ENCODE measurements around the gene GGPS1.

- TF ChIP-seq, protein P1, sequence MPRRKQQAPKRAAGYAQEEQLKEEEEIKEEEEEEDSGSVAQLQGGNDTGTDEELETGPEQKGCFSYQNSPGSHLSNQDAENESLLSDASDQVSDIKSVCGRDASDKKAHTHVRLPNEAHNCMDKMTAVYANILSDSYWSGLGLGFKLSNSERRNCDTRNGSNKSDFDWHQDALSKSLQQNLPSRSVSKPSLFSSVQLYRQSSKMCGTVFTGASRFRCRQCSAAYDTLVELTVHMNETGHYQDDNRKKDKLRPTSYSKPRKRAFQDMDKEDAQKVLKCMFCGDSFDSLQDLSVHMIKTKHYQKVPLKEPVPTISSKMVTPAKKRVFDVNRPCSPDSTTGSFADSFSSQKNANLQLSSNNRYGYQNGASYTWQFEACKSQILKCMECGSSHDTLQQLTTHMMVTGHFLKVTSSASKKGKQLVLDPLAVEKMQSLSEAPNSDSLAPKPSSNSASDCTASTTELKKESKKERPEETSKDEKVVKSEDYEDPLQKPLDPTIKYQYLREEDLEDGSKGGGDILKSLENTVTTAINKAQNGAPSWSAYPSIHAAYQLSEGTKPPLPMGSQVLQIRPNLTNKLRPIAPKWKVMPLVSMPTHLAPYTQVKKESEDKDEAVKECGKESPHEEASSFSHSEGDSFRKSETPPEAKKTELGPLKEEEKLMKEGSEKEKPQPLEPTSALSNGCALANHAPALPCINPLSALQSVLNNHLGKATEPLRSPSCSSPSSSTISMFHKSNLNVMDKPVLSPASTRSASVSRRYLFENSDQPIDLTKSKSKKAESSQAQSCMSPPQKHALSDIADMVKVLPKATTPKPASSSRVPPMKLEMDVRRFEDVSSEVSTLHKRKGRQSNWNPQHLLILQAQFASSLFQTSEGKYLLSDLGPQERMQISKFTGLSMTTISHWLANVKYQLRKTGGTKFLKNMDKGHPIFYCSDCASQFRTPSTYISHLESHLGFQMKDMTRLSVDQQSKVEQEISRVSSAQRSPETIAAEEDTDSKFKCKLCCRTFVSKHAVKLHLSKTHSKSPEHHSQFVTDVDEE (CRISPR knock-in tag; IDR thresholded peaks at IDR 0.05) = no peak
- no peak for TF ChIP-seq ARNTL (CRISPR knock-in tag; IDR thresholded peaks at IDR 0.05; ENCODE audit: borderline replicate concordance, low read depth)
- TF ChIP-seq BACH2 (CRISPR knock-in tag; IDR thresholded peaks at IDR 0.05; ENCODE audit: borderline replicate concordance) = no peak
- no peak for TF ChIP-seq ZFP30 (CRISPR knock-in tag; IDR thresholded peaks at IDR 0.05)
- TF ChIP-seq ESRRG (CRISPR knock-in tag; IDR thresholded peaks at IDR 0.05) = no peak
- no peak for TF ChIP-seq PPARA (CRISPR knock-in tag; IDR thresholded peaks at IDR 0.05; ENCODE audit: borderline replicate concordance)
- no peak for TF ChIP-seq PATZ1 (CRISPR knock-in tag; IDR thresholded peaks at IDR 0.05; ENCODE audit: borderline replicate concordance)
- no peak for TF ChIP-seq ZNF70 (CRISPR knock-in tag; IDR thresholded peaks at IDR 0.05)
- no peak for TF ChIP-seq CSDC2 (CRISPR knock-in tag; IDR thresholded peaks at IDR 0.05)
- no peak for TF ChIP-seq RARB (CRISPR knock-in tag; IDR thresholded peaks at IDR 0.05)
- no peak for TF ChIP-seq TOX (CRISPR knock-in tag; IDR thresholded peaks at IDR 0.05; ENCODE audit: borderline replicate concordance)
- no peak for TF ChIP-seq POU6F1 (CRISPR knock-in tag; IDR thresholded peaks at IDR 0.05; ENCODE audit: borderline replicate concordance, low read depth)
- TF ChIP-seq, protein P2, sequence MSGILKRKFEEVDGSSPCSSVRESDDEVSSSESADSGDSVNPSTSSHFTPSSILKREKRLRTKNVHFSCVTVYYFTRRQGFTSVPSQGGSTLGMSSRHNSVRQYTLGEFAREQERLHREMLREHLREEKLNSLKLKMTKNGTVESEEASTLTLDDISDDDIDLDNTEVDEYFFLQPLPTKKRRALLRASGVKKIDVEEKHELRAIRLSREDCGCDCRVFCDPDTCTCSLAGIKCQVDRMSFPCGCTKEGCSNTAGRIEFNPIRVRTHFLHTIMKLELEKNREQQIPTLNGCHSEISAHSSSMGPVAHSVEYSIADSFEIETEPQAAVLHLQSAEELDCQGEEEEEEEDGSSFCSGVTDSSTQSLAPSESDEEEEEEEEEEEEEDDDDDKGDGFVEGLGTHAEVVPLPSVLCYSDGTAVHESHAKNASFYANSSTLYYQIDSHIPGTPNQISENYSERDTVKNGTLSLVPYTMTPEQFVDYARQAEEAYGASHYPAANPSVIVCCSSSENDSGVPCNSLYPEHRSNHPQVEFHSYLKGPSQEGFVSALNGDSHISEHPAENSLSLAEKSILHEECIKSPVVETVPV (CRISPR knock-in tag; IDR thresholded peaks at IDR 0.05) = no peak
- TF ChIP-seq CREB5 (CRISPR knock-in tag; IDR thresholded peaks at IDR 0.05; ENCODE audit: low read depth) = no peak
Observed at GRCh38 chr1:235297579-235297978, 30.8 kb upstream of the GGPS1 start.
